Measurements from ENCODE around the gene TNS1. TPM values are rescaled to one million over a fixed set of nuclear protein-coding genes. Genes with fewer than 3 reads are reported as not detected.

The TNS1 gene
- total RNA-seq, 6 experiments from 2014 or later = 113 to 139 (median 126) TPM

DNA sequence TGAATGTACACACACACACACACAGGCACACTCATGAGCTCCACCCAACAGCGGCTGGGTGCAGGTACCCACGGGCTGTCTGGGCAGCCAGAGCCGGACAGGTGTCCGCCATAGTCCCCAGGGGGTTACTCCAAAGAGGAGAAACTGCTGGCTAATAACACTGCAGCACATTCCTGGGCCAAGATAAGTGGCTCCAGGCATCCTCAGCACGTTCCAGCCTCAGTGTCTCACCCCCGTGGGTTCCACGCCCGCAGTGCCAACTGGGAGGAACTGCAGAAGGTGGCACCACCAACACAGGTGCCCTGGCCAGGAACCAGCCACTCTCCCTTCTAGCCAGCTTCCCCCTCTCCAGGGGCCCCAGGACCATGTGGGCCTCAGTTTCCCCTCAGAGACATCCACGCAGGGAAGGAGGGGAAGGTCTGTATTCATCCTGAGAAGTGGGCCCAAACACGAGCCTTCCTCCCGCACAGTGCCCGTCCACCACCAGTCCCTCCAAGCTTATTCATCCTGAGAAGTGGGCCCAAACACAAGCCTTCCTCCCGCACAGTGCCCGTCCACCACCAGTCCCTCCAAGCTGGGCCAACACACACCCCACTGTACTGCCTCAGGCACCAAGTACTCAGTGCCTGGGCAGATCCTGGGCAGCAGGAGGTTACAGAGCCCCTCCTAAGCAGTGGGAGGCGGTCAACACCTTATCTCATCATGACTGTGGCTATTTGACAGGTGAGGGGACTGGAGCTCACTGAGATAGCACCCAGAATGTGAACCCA is 47.6 kb downstream of the TNS1 start:
- no peaks in the 10 kb centered on the region for H3K9me3 Mint-ChIP-seq
- peaks cover 25% of the 10 kb centered on the region for H3K4me1 Mint-ChIP-seq (ENCODE audit: low read depth)
- H3K4me3 Mint-ChIP-seq = no peak overlapping the region
- TF ChIP-seq, protein P1, sequence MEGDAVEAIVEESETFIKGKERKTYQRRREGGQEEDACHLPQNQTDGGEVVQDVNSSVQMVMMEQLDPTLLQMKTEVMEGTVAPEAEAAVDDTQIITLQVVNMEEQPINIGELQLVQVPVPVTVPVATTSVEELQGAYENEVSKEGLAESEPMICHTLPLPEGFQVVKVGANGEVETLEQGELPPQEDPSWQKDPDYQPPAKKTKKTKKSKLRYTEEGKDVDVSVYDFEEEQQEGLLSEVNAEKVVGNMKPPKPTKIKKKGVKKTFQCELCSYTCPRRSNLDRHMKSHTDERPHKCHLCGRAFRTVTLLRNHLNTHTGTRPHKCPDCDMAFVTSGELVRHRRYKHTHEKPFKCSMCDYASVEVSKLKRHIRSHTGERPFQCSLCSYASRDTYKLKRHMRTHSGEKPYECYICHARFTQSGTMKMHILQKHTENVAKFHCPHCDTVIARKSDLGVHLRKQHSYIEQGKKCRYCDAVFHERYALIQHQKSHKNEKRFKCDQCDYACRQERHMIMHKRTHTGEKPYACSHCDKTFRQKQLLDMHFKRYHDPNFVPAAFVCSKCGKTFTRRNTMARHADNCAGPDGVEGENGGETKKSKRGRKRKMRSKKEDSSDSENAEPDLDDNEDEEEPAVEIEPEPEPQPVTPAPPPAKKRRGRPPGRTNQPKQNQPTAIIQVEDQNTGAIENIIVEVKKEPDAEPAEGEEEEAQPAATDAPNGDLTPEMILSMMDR (IDR thresholded peaks at IDR 0.05) = no peak
- H3K27ac Mint-ChIP-seq = no peak overlapping the region
- peaks cover 13% of the 10 kb centered on the region; the same call in 1 of the 2 replicates for H3K36me3 Mint-ChIP-seq (ENCODE audit: low read depth)
- DNase-seq = no peak
- H3K27me3 Mint-ChIP-seq (ENCODE audit: insufficient read depth) = peaks cover 2% of the 10 kb centered on the region

DNA sequence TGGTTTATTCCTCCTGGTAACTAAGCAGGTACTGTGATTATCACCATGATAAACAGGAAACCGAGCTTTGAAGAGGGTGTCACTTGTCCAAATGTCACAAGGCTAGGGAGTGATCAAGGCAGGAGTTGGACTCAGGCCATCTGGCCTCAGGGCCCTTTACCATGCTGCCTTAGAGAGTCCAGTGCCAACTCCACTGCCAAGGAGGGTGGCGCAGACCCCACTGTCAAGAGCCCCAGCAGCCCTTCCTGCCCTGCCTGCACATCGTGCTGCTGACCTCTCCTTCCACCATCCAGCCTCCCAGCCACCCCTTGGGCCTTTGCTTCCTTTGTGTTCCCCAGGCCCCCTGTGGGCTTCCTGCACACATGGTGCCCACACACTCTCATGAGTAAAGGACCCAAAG is 48.3 kb downstream of the TNS1 start:
- Mint-ChIP-seq H3K9me3 (no peaks in the 10 kb centered on the region), H3K36me3 (ENCODE audit: low read depth) (peaks cover 13% of the 10 kb centered on the region; the same call in 1 of the 2 replicates), H3K27ac (no peak overlapping the region), H3K27me3 (ENCODE audit: insufficient read depth) (peaks cover 2% of the 10 kb centered on the region), H3K4me1 (ENCODE audit: low read depth) (peaks cover 32% of the 10 kb centered on the region), H3K4me3 (no peak overlapping the region)
- DNase-seq = no peak
- TF ChIP-seq, protein P1 (IDR thresholded peaks at IDR 0.05) = no peak

DNA sequence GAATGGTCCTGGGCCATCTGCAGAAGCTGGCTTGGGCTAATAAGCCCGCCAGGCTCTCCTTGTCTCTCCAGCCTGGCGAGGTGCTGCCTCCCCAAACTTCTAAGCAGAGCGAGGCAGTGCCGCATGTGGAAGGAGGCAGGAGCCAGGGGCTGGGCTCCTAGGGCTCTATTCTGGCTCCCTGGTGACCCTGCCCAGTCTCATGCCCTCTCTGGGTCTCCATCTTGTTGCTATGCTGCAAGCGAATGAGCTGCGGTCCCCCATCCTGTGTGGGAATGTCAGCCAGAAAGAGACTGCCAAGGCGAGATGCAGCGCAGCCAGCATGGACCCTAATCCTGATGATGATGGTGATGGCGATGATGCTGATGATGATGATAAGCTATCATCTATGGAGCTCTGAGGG is 48.7 kb downstream of the TNS1 start:
- Mint-ChIP-seq H3K27me3 (ENCODE audit: insufficient read depth) (peaks cover 2% of the 10 kb centered on the region), H3K4me1 (ENCODE audit: low read depth) (peaks cover 36% of the 10 kb centered on the region), H3K36me3 (ENCODE audit: low read depth) (peaks cover 13% of the 10 kb centered on the region; the same call in 1 of the 2 replicates), H3K4me3 (no peak overlapping the region), H3K27ac (no peak overlapping the region), H3K9me3 (no peaks in the 10 kb centered on the region)
- TF ChIP-seq, protein P1 (IDR thresholded peaks at IDR 0.05) = no peak
- DNase-seq = no peak

DNA sequence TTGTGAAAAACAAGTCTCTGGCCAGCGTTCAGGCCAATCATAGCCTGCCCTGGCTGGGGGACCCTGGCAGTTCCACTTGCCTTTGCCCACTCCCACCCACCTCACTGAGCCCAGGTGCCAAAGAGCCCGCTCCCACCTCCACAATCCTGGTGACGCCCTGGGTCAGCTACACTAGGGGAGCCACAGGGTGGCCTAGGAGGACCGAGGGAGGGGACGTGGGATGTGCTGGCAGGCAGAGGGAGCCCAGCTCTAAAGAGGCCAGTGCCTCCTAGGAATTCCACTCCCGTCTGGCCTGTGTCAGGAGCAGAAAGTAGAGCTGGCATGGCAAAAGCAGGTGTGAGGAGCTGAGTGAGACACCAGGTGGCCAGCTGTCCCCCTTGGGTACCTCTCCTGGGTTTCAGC is 49.3 kb downstream of the TNS1 start:
- TF ChIP-seq, protein P1 (IDR thresholded peaks at IDR 0.05) = no peak
- no peak for DNase-seq
- peaks cover 42% of the 10 kb centered on the region for H3K4me1 Mint-ChIP-seq (ENCODE audit: low read depth)
- peaks cover 2% of the 10 kb centered on the region for H3K27me3 Mint-ChIP-seq (ENCODE audit: insufficient read depth)
- H3K4me3 Mint-ChIP-seq = no peak overlapping the region
- peaks cover 13% of the 10 kb centered on the region; the same call in 1 of the 2 replicates for H3K36me3 Mint-ChIP-seq (ENCODE audit: low read depth)
- no peaks in the 10 kb centered on the region for H3K9me3 Mint-ChIP-seq
- no peak overlapping the region for H3K27ac Mint-ChIP-seq

DNA sequence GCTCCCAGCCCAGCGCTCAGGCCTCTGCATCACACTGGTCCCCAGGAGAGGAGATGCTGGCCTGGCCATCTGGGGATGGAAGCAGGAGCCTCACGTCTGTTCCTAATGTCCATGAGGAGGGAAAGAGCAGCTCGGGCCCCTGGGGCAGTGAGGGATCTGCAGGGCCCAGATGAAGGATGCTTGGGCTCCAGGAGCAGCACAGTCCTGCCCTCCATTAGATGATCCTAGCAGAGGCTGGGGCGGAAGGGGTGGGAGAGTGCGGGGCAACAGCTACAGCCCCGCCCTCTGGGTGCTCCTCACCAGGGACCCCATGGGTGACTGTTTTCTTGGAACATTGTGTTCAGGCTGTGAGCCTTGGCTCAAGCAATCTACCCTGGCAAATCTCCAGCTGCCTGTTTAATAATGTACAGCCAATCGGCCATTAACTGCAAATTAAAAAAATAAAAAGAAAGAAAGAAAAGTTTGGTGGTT is 49.7 kb downstream of the TNS1 start:
- DNase-seq = no peak
- Mint-ChIP-seq H3K27me3 (ENCODE audit: insufficient read depth) (peaks cover 2% of the 10 kb centered on the region), H3K9me3 (no peaks in the 10 kb centered on the region), H3K4me3 (no peak overlapping the region), H3K27ac (no peak overlapping the region), H3K4me1 (ENCODE audit: low read depth) (peaks cover 43% of the 10 kb centered on the region), H3K36me3 (ENCODE audit: low read depth) (peaks cover 8% of the 10 kb centered on the region; the same call in 1 of the 2 replicates)
- TF ChIP-seq, protein P1 (IDR thresholded peaks at IDR 0.05) = no peak

Data from HFFc6 (cell line).